ENCODE results near the gene CNGB1. TPM values are rescaled to one million over a fixed set of nuclear protein-coding genes. Genes with fewer than 3 reads are reported as not detected.
A peak's percentile ranks its signal among the peaks of the same experiment; 100 is the strongest.

Gene CNGB1
- total and polyA plus RNA-seq, 4 donors, result under 0.01 TPM; not detected in 2

GRCh38 chr16:57894390-57895080, 76.4 kb downstream of the CNGB1 start:
- Histone ChIP-seq H3K27ac (ENCODE audit: low read depth in 1 of 2, low read length in 2 of 2) (peak overlapping the region; percentile 94 to 99), H3K4me1 (ENCODE audit: control insufficient read depth in 4 of 4, insufficient read depth in 4 of 4, low read length in 3 of 4) (peaks cover 18 to 52% (median 38%) of the 10 kb centered on the region in 4 donors), H3K36me3 (ENCODE audit: control insufficient read depth in 4 of 4, insufficient read depth in 3 of 4, low read depth in 1 of 4, low read length in 3 of 4) (no peaks in the 10 kb centered on the region), H3K4me3 (ENCODE audit: low read depth in 1 of 3, low read length in 3 of 3) (peak overlapping the region in 1 of 3 donors; percentile 10), H3K27me3 (ENCODE audit: control insufficient read depth in 4 of 4, insufficient read depth in 4 of 4, low read length in 3 of 4) (no peaks in the 10 kb centered on the region), H3K9me3 (ENCODE audit: control insufficient read depth in 4 of 4, low read length in 3 of 4) (no peaks in the 10 kb centered on the region), H3K9ac (ENCODE audit: low read depth in 1 of 2, low read length in 2 of 2) (peak overlapping the region in 1 of 2 donors; percentile 58)
- 29% methylated on average over 10 of the region's 10 CpGs for WGBS
- no peak for DNase-seq (ENCODE audit: low spot score)
- TF ChIP-seq YY1 (IDR thresholded peaks at IDR 0.05) (peak; percentile 92), ZBTB33 (IDR thresholded peaks at IDR 0.05) (no peak), ATF3 (IDR thresholded peaks at IDR 0.05) (peak; percentile 22), CTCF (IDR thresholded peaks at IDR 0.05; ENCODE audit: low read depth, low read length, missing input control) (no peak), FOXA1 (IDR thresholded peaks at IDR 0.05) (peak; percentile 98), RXRA (IDR thresholded peaks at IDR 0.05) (peak; percentile 66 to 84), MAX (IDR thresholded peaks at IDR 0.05) (peak; percentile 58), REST (IDR thresholded peaks at IDR 0.05) (peak; percentile 22), GABPA (IDR thresholded peaks at IDR 0.05 in 1 of 2, conservative IDR thresholded peaks at IDR 0.05 in 1 of 2) (no peak), SP1 (IDR thresholded peaks at IDR 0.05) (peak; percentile 92), HNF4G (IDR thresholded peaks at IDR 0.05) (no peak), HNF4A (conservative IDR thresholded peaks at IDR 0.05) (peak; percentile 40 to 73), FOXA2 (IDR thresholded peaks at IDR 0.05) (peak; percentile 97), TAF1 (conservative IDR thresholded peaks at IDR 0.05) (no peak), JUND (IDR thresholded peaks at IDR 0.05) (peak in 1 of 2 donors; percentile 64), NR2F2 (IDR thresholded peaks at IDR 0.05) (no peak), RAD21 (IDR thresholded peaks at IDR 0.05) (peak; percentile 13 to 25), EGR1 (IDR thresholded peaks at IDR 0.05; ENCODE audit: low read depth in 2 of 2) (peak in 1 of 2 donors; percentile 42)

Measured in liver (tissue), 9 donors.